ENCODE data around the gene CLEC1A. TPM values are rescaled to one million over a fixed set of nuclear protein-coding genes. Genes with fewer than 3 reads are reported as not detected.

CLEC1A gene
- total RNA-seq, 1 experiment from 2014 or later, result 0.41 TPM

DNA sequence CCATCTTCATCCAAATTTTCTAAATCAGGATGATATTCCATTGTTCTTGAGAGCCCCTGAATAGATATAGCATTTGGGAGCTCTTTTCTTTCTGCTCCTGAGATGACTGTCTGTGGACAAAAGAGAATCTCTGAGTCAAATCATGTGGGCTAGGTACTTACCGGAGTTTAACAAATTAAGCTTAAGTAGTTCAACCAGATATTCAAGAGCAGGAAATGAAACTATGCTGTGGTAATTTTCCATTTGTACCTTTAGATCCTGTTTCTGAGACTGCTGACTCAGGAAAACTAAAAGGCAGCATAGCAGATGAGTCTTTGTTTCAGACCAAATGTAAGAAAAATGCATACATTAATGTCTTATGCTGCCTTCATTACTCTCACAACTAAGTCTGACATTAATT, 31.3 kb upstream of the CLEC1A start, which contains the start of gene CLEC7A:
Gene CLEC7A (minus strand): TSS at position 158 of the 400 bp plus-strand sequence. CDS start 117 bp downstream, at position 41.
- Histone ChIP-seq H3K36me3 (ENCODE audit: control insufficient read depth, insufficient read depth, low read length) (no peaks in the 10 kb centered on the region), H3K27ac (ENCODE audit: low read length) (peak within 1 kb of the TSS; percentile 54; the same call in 1 of the 2 replicates), H3K9me3 (ENCODE audit: control insufficient read depth, insufficient read depth, low read depth, low read length) (no peaks in the 10 kb centered on the region), H3K27me3 (ENCODE audit: control insufficient read depth, insufficient read depth, low read length) (no peaks in the 10 kb centered on the region), H3K4me3 (ENCODE audit: low read depth in 2 of 2, low read length in 2 of 2) (no peak within 1 kb of the TSS), H3K4me1 (ENCODE audit: control insufficient read depth, insufficient read depth, low read length) (peaks cover 6% of the 10 kb centered on the region)
- BruUV-seq (replicated peaks), result no TSS peak
- no peak for DNase-seq (ENCODE audit: low read depth, low spot score)
- no peak for ATAC-seq
- intact Hi-C loops (cut with micrococcal nuclease; ENCODE audit: unreplicated experiment) (no loop called here), in situ Hi-C loops (cut with HindIII; ENCODE audit: low pct_unique_long_range_greater_than_20kb, low sequenced_read_pairs) (no loop called here)
- POLR2A ChIA-PET, result no interaction called here
- CTCF ChIA-PET, result no interaction called here
- no peak for TF ChIP-seq REST (IDR thresholded peaks at IDR 0.05; ENCODE audit: insufficient read depth in 1 of 2, low read depth in 2 of 2, low read length in 1 of 2)
- no peak for TF ChIP-seq SIN3A (IDR thresholded peaks at IDR 0.05; ENCODE audit: borderline replicate concordance, insufficient read depth, low read depth, low read length)
- no peak for TF ChIP-seq POLR2AphosphoS5 (IDR thresholded peaks at IDR 0.05; ENCODE audit: low read depth, low read length)
- no peak for TF ChIP-seq TCF7L2 (IDR thresholded peaks at IDR 0.05; ENCODE audit: low read depth, low read length)
- TF ChIP-seq CTCF (IDR thresholded peaks at IDR 0.05), result no peak

- BruUV-seq (replicated peaks), result no TSS peak
- ATAC-seq, result no peak
- in situ Hi-C loops (cut with HindIII; ENCODE audit: low pct_unique_long_range_greater_than_20kb, low sequenced_read_pairs) (no loop called here), intact Hi-C loops (cut with micrococcal nuclease; ENCODE audit: unreplicated experiment) (no loop called here)
- Histone ChIP-seq H3K9me3 (ENCODE audit: control insufficient read depth, insufficient read depth, low read depth, low read length) (no peaks in the 10 kb centered on the region), H3K27me3 (ENCODE audit: control insufficient read depth, insufficient read depth, low read length) (no peaks in the 10 kb centered on the region), H3K4me1 (ENCODE audit: control insufficient read depth, insufficient read depth, low read length) (peaks cover 6% of the 10 kb centered on the region), H3K36me3 (ENCODE audit: control insufficient read depth, insufficient read depth, low read length) (no peaks in the 10 kb centered on the region), H3K27ac (ENCODE audit: low read length) (no peak overlapping the region), H3K4me3 (ENCODE audit: low read depth in 2 of 2, low read length in 2 of 2) (no peak overlapping the region)
- ChIA-PET CTCF (no interaction called here), POLR2A (no interaction called here)
- TF ChIP-seq CTCF (IDR thresholded peaks at IDR 0.05), result no peak
- no peak for TF ChIP-seq TCF7L2 (IDR thresholded peaks at IDR 0.05; ENCODE audit: low read depth, low read length)
- TF ChIP-seq REST (IDR thresholded peaks at IDR 0.05; ENCODE audit: insufficient read depth in 1 of 2, low read depth in 2 of 2, low read length in 1 of 2), result no peak
- no peak for TF ChIP-seq POLR2AphosphoS5 (IDR thresholded peaks at IDR 0.05; ENCODE audit: low read depth, low read length)
- DNase-seq (ENCODE audit: low read depth, low spot score), result no peak
Measured at GRCh38 chr12:10128687-10129086, 29.9 kb upstream of the CLEC1A start.
